Kidney (tissue), 14 donors: ENCODE measurements around the gene DNAH6. TPM values are rescaled to one million over a fixed set of nuclear protein-coding genes. Genes with fewer than 3 reads are reported as not detected.

ENCODE experiments used
- DNase-seq, 5 donors: peaks; one replicate each; pipeline ENCODE4 v3.0.0-alpha.2; 2013 to 2020
- FAIRE-seq: peaks from 2 replicates; lab custom pipeline; 2012; peaks lifted over from hg19 to GRCh38; lab: Jason Lieb, UNC
- H3K27ac ChIP-seq, 2 donors: one replicate each; pipeline ENCODE4 v1.7.0; 2013; ENCODE audit warnings: low read depth in 2 of 2, low read length in 2 of 2, inconsistent platforms in 1 of 2
- H3K27me3 ChIP-seq: one replicate; pipeline ENCODE4 v1.7.1; 2013; ENCODE audit warnings: low read length, inconsistent platforms; ENCODE audit not compliant: control insufficient read depth, insufficient read depth
- H3K36me3 ChIP-seq, 3 donors: one replicate each; pipeline versions ENCODE4 v1.7.0 to v1.7.1; 2013; ENCODE audit warnings: low read length in 3 of 3, control low read depth in 1 of 3, inconsistent platforms in 1 of 3; ENCODE audit not compliant: insufficient read depth in 3 of 3, control insufficient read depth in 2 of 3
- H3K4me1 ChIP-seq, 3 donors: one replicate each; pipeline versions ENCODE4 v1.7.0 to v1.7.1; 2013; ENCODE audit warnings: low read length in 3 of 3, inconsistent platforms in 1 of 3, low read depth in 1 of 3; ENCODE audit not compliant: control insufficient read depth in 2 of 3, insufficient read depth in 2 of 3
- H3K4me3 ChIP-seq, 3 donors: one replicate each; pipeline versions ENCODE4 v1.7.0 to v1.8.1; 2013; ENCODE audit warnings: low read length in 3 of 3, control low read depth in 1 of 3, inconsistent platforms in 1 of 3
- H3K9ac ChIP-seq, 3 donors: one replicate each; pipeline versions ENCODE4 v1.7.0 to v1.7.1; 2013; ENCODE audit warnings: low read length in 3 of 3, control low read depth in 1 of 3, inconsistent platforms in 1 of 3
- H3K9me3 ChIP-seq, 3 donors: one replicate each; pipeline versions ENCODE4 v1.7.0 to v1.7.1; 2013; ENCODE audit warnings: low read length in 3 of 3, control low read depth in 1 of 3, inconsistent platforms in 1 of 3; ENCODE audit not compliant: control insufficient read depth in 2 of 3, insufficient read depth in 1 of 3
- CTCF ChIP-seq: IDR thresholded peaks from 3 replicates; pipeline ENCODE4 v1.5.1; 2012; ENCODE audit warnings: mild to moderate bottlenecking, moderate library complexity, borderline replicate concordance; ENCODE audit not compliant: insufficient read depth; ENCODE audit errors: extremely low read depth
- intact Hi-C: fragments of 100-400 bp; cut with DNase I; formaldehyde crosslinking; loops from one replicate; pipeline ENCODE4 v1.11.1; 2022
- polyA plus RNA-seq: library from polyadenylated mRNA; stranded (reverse); fragments of 350-450 nt; fragmentation: Illumina TruSeq; extraction: RNeasy Lipid Tissue Mini Kit (QIAGEN cat#74804); gene quantifications from one replicate; pipeline ENCODE4 v1.2.3, GENCODE V29; 2014; ENCODE audit warnings: low read depth, low replicate concordance; ENCODE audit not compliant: insufficient read depth
- total RNA-seq: library from RNA; stranded (reverse); fragmentation: NEBNext Ultra II Directional; extraction: Animal tissue kit (Norgen Biotek cat#: 25700); gene quantifications from one replicate; pipeline ENCODE4 v1.2.1, GENCODE V29; 2021
- donor health status: control.
- donor health status: control.
- donor health status: control.
- donor health status: control.
- donor health status: control.
- donor health status: DM: yes; HTN: yes; CAD: no.
- donor health status: Normal renal cell carcinoma (clear cell type).

The DNAH6 gene
- total and polyA plus RNA-seq, 2 donors from 2014 or later, result 0.34 to 4.6 TPM

DNA sequence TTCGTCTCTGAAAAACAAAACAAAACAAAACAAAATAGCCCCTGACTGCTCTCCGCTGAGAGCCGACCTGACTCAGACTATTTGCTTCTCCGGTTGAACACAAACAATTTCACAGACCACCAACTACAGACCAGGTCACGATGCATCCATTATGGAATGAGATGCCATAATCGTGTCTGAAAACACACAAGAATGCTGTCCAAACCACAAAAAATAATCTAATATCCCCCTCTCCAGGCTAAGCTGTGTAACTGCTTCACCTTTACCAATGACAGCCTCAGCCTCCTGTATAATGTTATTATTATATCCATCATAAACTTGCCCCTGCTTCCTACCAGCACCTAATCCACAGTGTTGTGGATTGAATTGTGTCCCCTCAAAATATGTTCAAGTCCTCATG lies 114.7 kb downstream of the DNAH6 start:
- Histone ChIP-seq H3K4me3 (no peak overlapping the region), H3K9ac (no peak overlapping the region), H3K27me3 (no peaks in the 10 kb centered on the region), H3K36me3 (no peaks in the 10 kb centered on the region), H3K4me1 (no peaks in the 10 kb centered on the region), H3K27ac (no peak overlapping the region), H3K9me3 (no peaks in the 10 kb centered on the region)
- FAIRE-seq, result no peak
- DNase-seq, result peak in 3 of 5 donors; percentile 12 to 58 (median 57)
- intact Hi-C loops, result no loop called here
- TF ChIP-seq CTCF, result peak; percentile 58

DNA sequence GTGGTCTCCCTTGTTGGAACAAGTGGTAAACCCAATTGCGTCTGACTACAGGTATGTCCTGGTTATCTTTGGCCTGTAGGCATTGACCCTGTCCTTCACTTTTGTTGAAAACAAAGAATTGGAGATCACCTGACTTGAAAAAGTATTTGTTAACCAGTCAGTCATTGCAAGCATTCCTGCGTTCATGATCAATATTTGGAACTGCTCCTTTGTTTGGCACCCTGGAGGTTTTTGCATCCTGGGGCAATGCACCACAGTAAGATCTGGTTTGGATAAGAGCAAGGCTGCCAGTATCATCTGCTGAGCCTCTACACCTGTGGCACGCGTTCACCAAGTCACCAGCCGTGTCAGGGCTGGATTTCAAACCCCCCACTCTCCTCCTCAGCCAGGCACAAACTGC lies 115.7 kb downstream of the DNAH6 start:
- H3K27ac ChIP-seq, result no peak overlapping the region
- intact Hi-C loops, result no loop called here
- no peak overlapping the region for H3K9ac ChIP-seq
- FAIRE-seq (no peak), DNase-seq (no peak)
- no peaks in the 10 kb centered on the region for H3K27me3 ChIP-seq
- TF ChIP-seq CTCF, result no peak
- no peaks in the 10 kb centered on the region for H3K36me3 ChIP-seq
- H3K4me1 ChIP-seq, result no peaks in the 10 kb centered on the region
- no peaks in the 10 kb centered on the region for H3K9me3 ChIP-seq
- H3K4me3 ChIP-seq, result no peak overlapping the region

- no peak for TF ChIP-seq CTCF
- DNase-seq (no peak), FAIRE-seq (no peak)
- H3K9ac ChIP-seq, result no peak overlapping the region
- intact Hi-C loops, result no loop called here
- H3K4me3 ChIP-seq, result no peak overlapping the region
- H3K4me1 ChIP-seq, result no peaks in the 10 kb centered on the region
- no peaks in the 10 kb centered on the region for H3K36me3 ChIP-seq
- H3K9me3 ChIP-seq, result no peaks in the 10 kb centered on the region
- H3K27ac ChIP-seq, result no peak overlapping the region
- no peaks in the 10 kb centered on the region for H3K27me3 ChIP-seq
Observed at GRCh38 chr2:84636080-84636971, 120.0 kb downstream of the DNAH6 start.
